Measurements from ENCODE around the gene ACAT2.
"Not testable (repeated sequence)": the region's sequence is repeated elsewhere in the genome, so short reads cannot be mapped to it uniquely, and the experiment has no call there.

Gene ACAT2

DNA sequence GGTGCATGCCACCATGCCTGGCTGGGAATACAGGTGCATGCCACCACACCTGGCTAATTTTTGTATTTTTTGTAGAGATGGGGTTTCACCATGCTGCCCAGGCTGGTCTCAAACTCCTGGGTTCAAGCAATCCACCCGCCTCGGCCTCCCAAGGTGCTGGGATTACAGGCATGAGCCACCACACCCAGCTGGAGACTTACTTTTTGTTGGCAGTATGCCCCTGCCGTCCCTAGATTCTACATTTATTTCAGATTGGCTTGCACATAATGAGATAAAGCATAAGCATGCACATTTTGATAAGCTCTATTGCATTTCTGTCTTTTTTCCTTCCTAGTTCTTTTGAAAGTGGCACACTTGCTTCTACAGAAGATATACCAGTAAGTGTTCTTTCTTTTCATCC is 54.9 kb downstream of the ACAT2 start:
- DNase-seq, result not testable (repeated sequence)

DNA sequence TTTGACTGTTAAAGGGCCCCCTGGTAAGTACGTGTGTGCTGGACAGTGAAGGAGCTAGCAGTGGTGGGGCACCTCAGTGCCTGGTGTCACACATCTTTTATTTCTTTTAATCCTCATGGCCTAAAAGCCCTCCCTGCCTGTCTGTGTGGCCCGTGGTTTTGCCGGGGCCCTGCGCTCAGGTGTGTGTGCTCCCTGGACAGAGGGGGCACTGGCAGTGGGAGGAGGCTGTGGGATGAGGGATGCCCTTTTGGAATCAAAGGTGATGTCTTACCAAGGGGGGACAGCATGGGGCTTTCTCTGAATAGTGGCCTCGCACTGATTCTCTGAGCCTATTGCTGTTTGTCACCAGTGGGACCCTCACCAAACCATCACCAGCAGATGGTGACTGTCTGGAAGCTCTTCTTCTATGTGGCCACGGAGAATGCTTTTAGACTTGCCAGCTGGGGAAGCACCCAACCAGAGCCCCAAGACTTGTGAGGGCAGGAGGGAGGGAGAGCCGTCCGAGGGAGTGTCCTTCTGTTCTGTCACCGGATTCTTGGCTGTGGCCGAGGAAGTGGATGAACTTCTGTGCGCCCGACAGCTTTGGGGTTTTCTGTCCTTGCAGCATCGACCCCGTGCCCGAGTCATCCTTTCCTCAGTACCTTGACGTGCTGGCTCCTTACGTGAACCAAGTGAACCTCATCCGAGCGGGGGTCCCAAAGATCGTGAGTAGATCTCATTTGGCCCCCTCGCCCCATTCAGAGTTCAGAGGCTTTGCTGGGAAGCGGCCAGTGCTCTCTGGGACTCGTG is 56.3 kb downstream of the ACAT2 start:
- no peak for DNase-seq

DNA sequence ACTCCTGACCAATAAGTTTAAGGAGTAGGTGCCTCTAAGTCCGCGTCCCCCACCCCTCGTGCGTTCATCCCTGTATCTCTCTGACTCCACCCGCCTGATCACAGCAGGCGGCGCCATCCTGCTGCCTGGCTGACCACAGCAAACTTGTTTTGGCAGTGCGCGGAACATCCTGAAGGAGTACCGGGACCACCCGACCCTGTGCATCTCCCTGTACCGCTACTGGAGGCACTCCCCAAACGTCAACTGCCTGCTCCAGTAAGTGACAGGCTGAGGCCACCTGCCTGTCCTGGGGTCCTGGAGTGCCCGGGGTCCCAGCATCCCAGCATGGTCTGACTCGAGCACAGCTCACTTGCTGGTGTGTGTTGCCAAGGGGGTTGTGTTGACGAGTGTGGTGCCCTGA is 57.3 kb downstream of the ACAT2 start:
- no peak for DNase-seq

DNA sequence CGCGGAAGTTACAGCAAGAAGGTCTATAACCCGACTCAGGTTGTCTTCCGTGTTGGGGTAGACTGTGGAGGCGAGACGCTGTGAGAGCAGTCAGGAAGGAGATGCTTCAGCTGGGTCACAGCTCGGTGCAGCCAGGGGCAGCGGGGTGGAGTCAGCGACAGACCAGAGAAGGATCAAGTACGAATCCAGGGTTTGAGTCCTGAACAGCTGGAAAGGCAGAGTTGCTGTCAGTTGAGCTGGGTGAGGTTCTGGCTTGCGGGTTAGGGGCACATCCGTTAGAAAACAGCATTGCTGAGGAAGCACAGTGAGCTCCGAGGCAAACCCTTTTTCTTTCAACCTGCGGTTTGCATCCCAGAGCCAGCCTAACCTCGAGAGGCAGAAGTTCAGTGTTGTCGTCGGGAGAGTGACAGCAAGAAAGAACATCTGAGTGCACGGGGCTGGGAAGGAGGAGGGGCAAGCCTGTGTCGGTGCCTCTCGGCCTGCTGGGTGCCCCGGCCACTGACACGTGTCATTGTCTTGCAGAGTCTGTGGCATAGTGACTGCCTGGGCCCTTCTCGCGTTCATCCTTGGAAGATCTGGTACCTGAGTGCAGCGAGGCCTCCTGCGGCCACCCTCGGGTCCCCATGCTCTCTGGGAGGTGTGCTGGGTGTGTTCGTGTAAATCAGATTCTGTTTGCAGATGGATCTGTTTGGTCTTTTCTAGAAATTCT is 58.2 kb downstream of the ACAT2 start:
- no peak for DNase-seq

DNA sequence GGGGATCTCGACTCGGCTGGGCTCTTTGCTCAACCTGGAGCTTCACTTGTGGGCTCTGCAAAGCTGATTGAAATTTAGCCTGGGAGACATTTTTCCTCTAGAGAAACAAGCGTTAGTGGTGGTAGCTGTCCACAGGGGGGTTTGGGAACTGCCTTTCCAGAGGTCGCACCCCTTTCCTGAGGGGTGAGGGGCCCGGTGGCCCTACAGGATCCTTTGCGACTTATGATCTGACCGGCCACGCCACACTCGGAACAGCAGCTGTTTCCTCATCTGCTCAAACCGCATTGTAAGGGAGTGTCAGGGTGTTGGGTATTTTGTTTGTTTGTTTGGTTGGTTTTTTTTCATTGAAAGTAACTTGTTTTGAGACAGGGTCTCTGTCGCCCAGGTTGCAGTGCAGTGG is 59.3 kb downstream of the ACAT2 start:
- no peak for DNase-seq

DNA sequence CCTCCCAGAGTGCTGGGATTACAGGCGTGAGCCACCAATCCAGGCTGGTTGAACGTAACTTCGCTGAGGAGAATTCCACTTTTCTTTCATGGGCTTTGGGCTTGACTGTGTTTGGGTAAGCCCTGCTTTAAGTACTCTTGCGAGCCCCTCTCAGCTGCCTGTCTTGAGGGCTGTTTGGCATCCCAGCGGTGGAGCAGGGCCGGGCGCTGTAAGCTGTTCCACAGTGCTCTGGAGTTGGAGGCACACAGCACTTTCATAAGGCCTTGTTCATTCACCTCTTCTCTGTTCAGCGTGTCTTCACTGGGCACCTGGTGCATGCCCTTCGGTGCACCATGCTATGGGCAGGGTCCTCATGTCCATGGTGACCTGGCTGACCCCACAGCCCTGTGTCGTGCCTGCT is 59.9 kb downstream of the ACAT2 start:
- DNase-seq, result no peak

DNA sequence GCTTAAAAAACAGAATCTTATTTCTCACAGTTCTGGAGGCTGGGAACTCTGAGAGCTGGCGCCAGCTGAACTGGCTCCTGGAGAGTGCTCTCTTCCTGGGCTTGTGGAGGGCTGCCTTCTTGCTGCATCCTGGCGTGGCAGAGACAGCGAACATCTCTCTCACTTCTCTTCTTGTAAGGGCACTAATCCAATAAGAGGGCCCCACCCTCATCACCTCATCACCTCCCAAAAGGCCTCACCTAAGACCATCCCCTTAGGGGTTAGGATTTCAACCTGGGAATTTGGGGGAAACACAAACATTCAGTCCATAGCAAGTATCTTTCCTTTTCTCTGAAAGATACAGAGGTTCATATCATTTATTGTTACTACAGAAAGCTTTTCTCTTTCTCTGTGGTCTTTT is 62.1 kb downstream of the ACAT2 start:
- DNase-seq, result no peak

DNA sequence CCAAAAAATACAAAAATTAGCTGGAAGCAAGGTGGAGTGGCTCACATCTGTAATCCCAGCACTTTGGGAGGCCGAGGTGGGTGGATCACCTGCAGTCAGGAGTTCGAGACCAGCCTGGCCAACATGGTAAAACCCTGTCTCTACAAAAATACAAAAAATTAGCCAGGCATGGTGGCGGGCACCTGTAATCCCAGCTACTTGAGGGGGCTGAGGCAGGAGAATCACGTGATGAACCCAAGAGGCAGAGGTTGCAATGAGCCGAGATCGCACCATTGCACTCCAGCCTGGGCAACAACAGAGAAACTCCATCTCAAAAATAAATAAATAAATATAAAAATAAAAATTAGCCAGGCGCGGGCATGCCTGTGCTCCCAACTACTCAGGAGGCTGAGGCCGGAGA is 62.8 kb downstream of the ACAT2 start:
- DNase-seq, result not testable (repeated sequence)

DNA sequence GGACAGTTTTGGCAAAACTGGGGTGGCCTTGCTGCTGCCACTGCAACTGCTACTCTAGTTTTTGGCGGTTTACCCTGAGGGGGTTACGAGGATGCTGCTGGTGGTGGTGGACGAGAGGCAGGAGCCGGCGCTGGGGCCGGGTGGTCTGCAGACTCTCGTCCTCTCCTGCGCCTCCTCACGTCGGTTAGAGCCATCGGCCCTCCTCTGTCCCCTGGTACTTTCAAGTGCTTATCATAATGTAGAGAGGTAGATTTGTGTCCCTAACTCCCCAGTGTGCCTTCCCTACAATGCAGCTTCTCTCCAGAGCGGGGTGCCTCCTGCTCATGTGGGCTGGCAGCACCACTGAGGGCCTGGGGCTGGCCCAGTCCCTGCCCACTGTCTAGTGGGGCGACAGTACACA is 64.2 kb downstream of the ACAT2 start:
- no peak for DNase-seq

DNA sequence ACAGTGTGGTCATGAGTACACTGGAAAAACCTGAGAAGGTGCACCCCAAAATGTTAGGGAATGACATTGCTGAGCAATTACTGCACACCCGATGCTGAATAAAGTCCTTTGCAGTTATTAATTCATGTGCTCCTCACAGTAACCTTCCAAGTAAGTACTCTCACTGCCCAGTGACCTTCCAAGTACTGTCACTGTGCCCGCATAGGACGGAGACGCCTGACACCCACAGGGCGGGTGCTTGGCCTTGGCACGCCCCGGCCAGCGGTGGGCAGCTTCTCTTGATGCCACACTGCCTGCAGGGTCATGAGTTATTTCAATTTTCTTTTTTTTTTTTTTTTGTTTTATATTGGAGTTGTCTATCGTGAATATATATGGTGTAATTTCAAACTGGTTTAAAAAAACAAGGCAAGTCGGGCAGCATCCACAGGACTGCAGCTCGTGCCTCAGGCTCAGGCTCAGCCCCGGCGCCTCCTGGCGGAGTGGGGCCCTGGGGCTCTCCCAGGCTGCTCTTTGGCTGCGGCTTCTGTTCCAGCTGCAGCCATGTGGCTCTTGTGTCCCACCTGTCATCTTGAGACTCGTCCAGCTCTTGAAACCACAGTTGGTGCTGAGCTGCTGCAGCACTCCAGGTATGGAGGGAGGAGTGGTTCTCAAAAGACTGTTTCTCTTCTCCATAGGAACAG is 65.3 kb downstream of the ACAT2 start:
- no peak for DNase-seq

DNA sequence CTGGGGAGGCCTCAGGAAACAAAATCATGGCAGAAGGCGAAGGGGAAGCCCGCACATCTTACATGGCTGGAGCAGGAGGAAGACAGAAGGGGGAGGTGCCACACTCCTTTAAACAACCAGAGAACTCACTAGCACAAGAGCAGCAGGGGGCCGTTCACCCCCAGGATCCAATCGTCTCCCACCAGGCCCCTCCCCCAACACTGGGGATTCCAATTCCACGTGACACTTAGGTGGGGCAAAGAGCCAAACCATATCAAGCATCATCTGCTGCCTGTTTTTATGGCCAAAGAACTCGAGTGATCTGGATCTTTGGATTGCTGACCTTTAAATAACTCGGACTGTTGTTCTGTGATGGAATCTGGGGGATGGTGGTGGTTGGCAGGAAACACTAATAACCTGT is 66.2 kb downstream of the ACAT2 start:
- no peak for DNase-seq
